Astrocyte of the spinal cord (primary cell): ENCODE measurements around the gene LRRC52.

Experiments
- DNase-seq: peaks from one replicate; pipeline ENCODE4 v3.0.0; 2011; ENCODE audit warnings: low read depth, low spot score
- H3K4me3 ChIP-seq: 2 replicates; pipeline ENCODE4 v1.5.1; 2011; ENCODE audit warnings: low read depth, mild to moderate bottlenecking, low read length, moderate library complexity
- in situ Hi-C: cut with HindIII; loops from 2 replicates; pipeline ENCODE4 v1.10.0; 2017; ENCODE audit warnings: low sequenced_read_pairs
- TF ChIP-seq, protein P1 (sequence below): IDR thresholded peaks from 2 replicates; pipeline ENCODE4 v1.5.1; 2012; ENCODE audit warnings: low read depth, mild to moderate bottlenecking, low read length, inconsistent platforms

The LRRC52 gene

DNA sequence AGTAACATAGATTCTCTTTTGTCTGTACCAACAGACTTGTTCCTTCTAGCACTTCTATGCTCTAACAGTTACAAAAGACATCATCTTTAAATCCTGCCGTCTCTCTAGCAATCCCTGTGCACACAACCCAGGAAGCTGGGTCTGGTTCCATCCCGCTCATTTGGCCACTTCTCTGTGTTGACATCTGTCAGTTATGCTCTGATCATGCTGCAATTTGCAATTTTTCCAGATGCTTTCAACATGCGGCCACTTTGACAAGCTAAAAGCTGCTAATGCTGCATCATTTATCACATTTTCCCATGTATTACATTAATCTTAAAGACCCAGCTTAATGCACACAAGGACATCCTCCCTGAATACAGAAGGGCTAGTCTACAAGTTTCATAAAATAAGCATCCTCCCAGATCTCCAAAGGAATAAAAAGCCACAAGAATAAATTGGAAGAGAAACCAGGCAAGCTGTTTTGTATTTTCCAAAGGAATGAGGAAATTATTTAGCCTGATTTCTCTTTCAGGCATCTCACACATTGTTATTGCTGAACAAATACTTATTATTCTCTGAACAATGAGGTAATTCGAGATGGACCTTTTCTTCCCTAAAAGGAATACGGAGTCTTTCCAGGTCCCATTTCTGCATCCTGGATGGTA lies 19.0 kb upstream of the LRRC52 start:
- TF ChIP-seq, protein P1, sequence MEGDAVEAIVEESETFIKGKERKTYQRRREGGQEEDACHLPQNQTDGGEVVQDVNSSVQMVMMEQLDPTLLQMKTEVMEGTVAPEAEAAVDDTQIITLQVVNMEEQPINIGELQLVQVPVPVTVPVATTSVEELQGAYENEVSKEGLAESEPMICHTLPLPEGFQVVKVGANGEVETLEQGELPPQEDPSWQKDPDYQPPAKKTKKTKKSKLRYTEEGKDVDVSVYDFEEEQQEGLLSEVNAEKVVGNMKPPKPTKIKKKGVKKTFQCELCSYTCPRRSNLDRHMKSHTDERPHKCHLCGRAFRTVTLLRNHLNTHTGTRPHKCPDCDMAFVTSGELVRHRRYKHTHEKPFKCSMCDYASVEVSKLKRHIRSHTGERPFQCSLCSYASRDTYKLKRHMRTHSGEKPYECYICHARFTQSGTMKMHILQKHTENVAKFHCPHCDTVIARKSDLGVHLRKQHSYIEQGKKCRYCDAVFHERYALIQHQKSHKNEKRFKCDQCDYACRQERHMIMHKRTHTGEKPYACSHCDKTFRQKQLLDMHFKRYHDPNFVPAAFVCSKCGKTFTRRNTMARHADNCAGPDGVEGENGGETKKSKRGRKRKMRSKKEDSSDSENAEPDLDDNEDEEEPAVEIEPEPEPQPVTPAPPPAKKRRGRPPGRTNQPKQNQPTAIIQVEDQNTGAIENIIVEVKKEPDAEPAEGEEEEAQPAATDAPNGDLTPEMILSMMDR: no peak
- no peak for DNase-seq
- no peak overlapping the region for H3K4me3 ChIP-seq
- in situ Hi-C loops: no loop called here

DNA sequence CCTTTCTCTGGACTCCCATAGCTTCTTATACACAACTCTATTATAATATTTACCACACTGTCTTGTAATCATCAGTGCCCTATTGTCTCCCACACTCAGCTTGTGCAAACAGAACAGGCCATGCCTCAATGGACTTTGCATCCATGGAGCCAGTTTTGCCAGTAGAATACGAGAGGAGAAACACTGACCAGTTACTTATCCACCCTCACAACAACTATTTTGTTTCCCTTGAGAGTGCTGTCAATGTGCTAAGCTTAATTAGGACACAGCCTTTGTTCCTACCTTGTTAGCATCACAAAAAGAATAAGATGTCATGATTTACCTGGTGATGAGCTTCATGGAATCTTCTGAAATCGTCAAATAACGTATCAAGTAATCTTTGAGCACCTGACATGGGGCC lies 18.1 kb upstream of the LRRC52 start:
- no peak overlapping the region for H3K4me3 ChIP-seq
- in situ Hi-C loops: no loop called here
- TF ChIP-seq, protein P1: no peak
- DNase-seq: no peak

DNA sequence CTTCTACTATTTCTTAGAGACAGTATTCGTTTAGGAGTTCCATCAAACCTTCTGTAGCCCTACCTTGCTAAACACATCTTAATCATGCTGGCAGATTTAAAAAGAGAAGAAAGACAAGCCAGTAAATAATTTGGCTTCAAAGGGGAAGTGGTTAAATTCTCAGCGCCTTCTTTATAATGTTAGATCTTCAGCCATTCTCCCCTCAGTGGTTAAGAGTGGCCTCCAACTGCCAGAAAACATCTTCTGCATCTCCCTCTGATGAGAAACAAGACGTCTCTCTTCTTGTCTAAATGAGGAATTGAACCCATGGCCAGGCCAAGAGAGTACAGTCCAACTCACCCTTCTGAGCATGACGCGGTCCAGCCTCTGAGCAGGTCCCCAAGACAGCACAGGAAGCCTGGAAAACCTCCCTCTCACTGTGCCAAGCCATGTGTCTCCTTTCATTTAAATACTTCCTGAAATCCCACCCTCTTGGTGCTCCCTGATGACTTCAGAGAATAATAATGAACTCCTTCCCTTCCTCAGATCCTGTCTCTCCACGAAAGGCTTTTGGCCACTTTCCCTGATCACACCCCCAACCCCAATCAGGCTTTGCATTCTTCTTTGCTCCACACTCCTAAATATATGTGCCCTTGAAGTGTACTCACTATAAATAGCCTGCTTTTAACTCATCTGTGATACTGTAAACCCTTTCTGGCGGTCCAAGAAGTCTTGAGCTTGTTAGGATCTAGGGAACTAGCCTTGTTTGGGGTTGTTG lies 16.4 kb upstream of the LRRC52 start:
- DNase-seq: no peak
- H3K4me3 ChIP-seq: no peak overlapping the region
- in situ Hi-C loops: no loop called here
- TF ChIP-seq, protein P1: no peak

DNA sequence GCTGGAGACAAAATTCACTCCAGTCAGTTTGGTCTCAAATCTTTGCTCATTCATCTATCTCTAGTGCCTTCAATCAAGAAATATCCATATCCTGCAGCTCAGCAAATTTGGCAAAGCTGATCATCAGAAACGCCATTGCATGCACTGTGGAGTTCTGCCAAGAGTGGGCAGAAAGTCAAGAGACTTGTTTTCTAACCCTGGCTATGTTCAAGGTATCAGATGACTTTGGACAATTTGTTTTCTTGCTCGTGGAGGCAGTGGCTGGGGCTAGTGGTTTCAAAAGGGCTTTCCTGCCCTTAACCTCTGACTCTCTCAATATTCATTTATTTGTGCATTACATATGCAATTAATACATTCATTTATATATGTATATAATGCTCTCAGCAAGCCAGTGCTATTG lies 12.8 kb upstream of the LRRC52 start:
- TF ChIP-seq, protein P1: no peak
- in situ Hi-C loops: no loop called here
- DNase-seq: no peak
- no peak overlapping the region for H3K4me3 ChIP-seq

DNA sequence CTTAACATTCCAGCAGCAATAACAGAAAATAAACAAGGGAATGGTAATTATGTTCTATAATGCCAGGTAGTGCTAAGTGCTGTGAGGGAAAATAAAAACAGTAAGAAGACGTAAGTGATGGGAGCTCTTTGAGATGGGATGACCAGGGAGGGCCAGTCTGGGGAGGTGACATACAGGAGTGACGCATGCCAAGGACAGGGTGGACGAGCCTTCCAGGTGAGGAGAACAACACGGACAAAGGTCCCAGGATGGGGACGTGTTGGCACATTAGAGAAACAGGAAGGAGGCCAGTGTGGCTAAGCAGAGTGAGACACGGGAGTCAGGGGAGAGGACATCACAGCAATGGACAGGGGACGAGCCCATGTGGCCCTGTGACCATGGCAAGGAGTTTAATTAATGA lies 11.7 kb upstream of the LRRC52 start:
- no peak for DNase-seq
- TF ChIP-seq, protein P1: no peak
- H3K4me3 ChIP-seq: no peak overlapping the region
- in situ Hi-C loops: no loop called here

DNA sequence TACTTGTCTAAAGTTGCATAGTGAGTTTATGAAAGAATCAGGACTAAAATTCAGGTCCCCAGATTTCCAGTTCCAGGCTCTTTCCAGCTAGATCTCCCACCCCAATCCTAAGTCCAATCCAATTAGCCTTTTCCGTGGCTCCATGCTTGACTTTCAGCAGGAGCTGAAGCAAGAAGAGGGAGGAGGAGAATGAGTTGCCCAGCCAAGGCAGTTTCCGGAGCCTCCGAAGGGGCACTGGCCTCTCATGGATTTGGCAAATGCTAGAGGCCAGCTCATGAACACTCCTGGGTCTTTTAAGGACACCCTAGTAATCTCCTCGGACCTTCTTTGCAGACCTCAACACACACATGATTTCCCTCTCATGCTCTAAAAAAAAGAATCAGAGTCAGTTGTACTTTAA lies 10.5 kb upstream of the LRRC52 start:
- TF ChIP-seq, protein P1: no peak
- no peak overlapping the region for H3K4me3 ChIP-seq
- no peak for DNase-seq
- in situ Hi-C loops: no loop called here
